Epithelial cell of prostate (primary cell): ENCODE results near the gene CCND1.

Source experiments
- DNase-seq: peaks from one replicate; pipeline ENCODE4 v3.0.0-alpha.2; 2011; ENCODE audit warnings: low read depth, low spot score
- H3K27ac ChIP-seq: fragments of 450-650 bp; 2 replicates; pipeline ENCODE4 v1.5.1; 2017; ENCODE audit warnings: mild to moderate bottlenecking

Gene CCND1

GRCh38 chr11:69663326-69663725, 22.4 kb downstream of the CCND1 start:
- no peak overlapping the region for H3K27ac ChIP-seq
- DNase-seq, result no peak

- no peak overlapping the region for H3K27ac ChIP-seq
- no peak for DNase-seq
Measured at GRCh38 chr11:69664103-69664775, 23.3 kb downstream of the CCND1 start.

- no peak for DNase-seq
- H3K27ac ChIP-seq, result no peak overlapping the region
Measured at GRCh38 chr11:69664901-69665300, 23.9 kb downstream of the CCND1 start.

- DNase-seq, result no peak
Measured at GRCh38 chr11:69665669-69666068, 24.7 kb downstream of the CCND1 start.

GRCh38 chr11:69666261-69666660, 25.3 kb downstream of the CCND1 start:
- H3K27ac ChIP-seq, result no peak overlapping the region
- DNase-seq, result no peak

More at GRCh38 chr11:69665669-69666068, 24.7 kb downstream of the CCND1 start:
- no peak overlapping the region for H3K27ac ChIP-seq

- H3K27ac ChIP-seq, result no peak overlapping the region
- no peak for DNase-seq
Measured at GRCh38 chr11:69666752-69667536, 26.0 kb downstream of the CCND1 start.

GRCh38 chr11:69667619-69668604, 27.0 kb downstream of the CCND1 start:
- DNase-seq, result no peak
- no peak overlapping the region for H3K27ac ChIP-seq

GRCh38 chr11:69669486-69669885, 28.5 kb downstream of the CCND1 start:
- DNase-seq, result no peak
- H3K27ac ChIP-seq, result no peak overlapping the region

- DNase-seq, result no peak
- H3K27ac ChIP-seq, result no peak overlapping the region
Measured at GRCh38 chr11:69670158-69670845, 29.3 kb downstream of the CCND1 start.

GRCh38 chr11:69671734-69672465, 30.9 kb downstream of the CCND1 start:
- DNase-seq, result no peak
- H3K27ac ChIP-seq, result no peak overlapping the region

- H3K27ac ChIP-seq, result peak overlapping the region; percentile 89
- DNase-seq, result no peak
Measured at GRCh38 chr11:69674267-69674885, 33.4 kb downstream of the CCND1 start.

GRCh38 chr11:69674886-69675714, 34.1 kb downstream of the CCND1 start, which contains the start of gene LTO1:
LTO1 (minus strand) TSS chr11:69675353; CDS start chr11:69675239, 114 bp downstream.
- DNase-seq, result peak; percentile 68
- peak within 1 kb of the TSS; percentile 89 for H3K27ac ChIP-seq

GRCh38 chr11:69677749-69678148, 36.8 kb downstream of the CCND1 start:
- no peak overlapping the region for H3K27ac ChIP-seq
- no peak for DNase-seq

- DNase-seq, result no peak
- H3K27ac ChIP-seq, result no peak overlapping the region
Measured at GRCh38 chr11:69680688-69681087, 39.7 kb downstream of the CCND1 start.

GRCh38 chr11:69682221-69682620, 41.3 kb downstream of the CCND1 start:
- DNase-seq, result no peak

GRCh38 chr11:69682681-69683326, 41.8 kb downstream of the CCND1 start:
- no peak overlapping the region for H3K27ac ChIP-seq

More at GRCh38 chr11:69682221-69682620, 41.3 kb downstream of the CCND1 start:
- H3K27ac ChIP-seq, result no peak overlapping the region

GRCh38 chr11:69683764-69684333, 42.9 kb downstream of the CCND1 start:
- H3K27ac ChIP-seq, result no peak overlapping the region
- no peak for DNase-seq

More at GRCh38 chr11:69682681-69683326, 41.8 kb downstream of the CCND1 start:
- DNase-seq, result no peak
